Measurements from ENCODE around the gene AIRE. TPM values are rescaled to one million over a fixed set of nuclear protein-coding genes. Genes with fewer than 3 reads are reported as not detected.

Gene AIRE
- total RNA-seq, 1 donor from 2014 or later = not detected

DNA sequence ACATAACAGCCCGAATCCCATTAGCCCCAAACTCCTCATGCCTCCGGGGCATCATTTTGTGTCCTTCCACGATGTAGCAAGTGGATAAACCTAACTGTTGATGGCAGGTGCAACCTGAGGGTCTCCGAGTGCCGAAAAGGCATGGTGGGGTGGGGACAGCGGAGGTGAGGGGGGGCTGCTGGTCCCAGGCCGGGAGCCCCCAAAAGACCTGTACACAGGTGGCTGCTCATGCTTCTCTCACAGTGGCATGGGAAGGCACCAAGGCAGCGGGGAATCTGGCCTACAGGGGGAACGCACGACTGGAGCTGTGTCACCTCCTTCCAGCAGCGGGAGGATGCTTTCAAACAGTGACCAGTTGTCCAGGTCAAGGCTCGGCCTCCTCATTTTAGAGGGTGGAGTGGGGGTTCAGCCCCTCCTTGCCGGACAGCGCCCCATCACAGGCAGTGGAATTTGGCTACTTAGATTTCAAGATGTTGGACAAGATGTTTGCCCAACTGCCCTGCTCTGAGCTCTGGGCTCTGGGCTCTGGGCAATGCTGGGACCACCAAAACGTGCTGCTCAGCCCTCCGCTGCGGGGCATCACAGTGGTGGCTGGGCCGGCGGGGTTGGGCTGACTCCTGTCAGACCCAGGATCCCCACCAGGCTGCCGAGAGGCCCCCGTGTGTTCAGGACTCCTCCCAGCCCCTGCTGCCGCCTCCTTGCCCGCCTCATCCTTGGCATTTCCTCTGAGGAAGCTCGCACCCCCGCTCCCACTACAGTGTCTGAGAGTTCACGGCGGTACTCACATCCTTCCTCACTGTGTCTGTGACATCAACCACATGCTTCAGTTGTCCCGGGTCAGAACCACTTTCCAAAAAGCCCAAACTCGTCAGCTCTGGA lies 31.6 kb upstream of the AIRE start:
- Histone ChIP-seq H3K9ac (no peak overlapping the region), H3K9me3 (ENCODE audit: low read depth) (no peaks in the 10 kb centered on the region), H3K79me2 (ENCODE audit: low read depth) (no peaks in the 10 kb centered on the region), H2AFZ (replicated peaks) (no peak overlapping the region), H3K4me3 (no peak overlapping the region), H3K27me3 (no peaks in the 10 kb centered on the region), H3K4me2 (no peak overlapping the region), H3F3A (ENCODE audit: low read depth) (no peaks in the 10 kb centered on the region), H3K27ac (no peak overlapping the region), H4K20me1 (ENCODE audit: low read depth) (no peaks in the 10 kb centered on the region), H3K36me3 (no peaks in the 10 kb centered on the region), H3K4me1 (no peaks in the 10 kb centered on the region)
- no peak for TF ChIP-seq EZH2 (IDR thresholded peaks at IDR 0.05)
- no peak for TF ChIP-seq EZH2phosphoT487 (IDR thresholded peaks at IDR 0.05)
- TF ChIP-seq, protein P1, sequence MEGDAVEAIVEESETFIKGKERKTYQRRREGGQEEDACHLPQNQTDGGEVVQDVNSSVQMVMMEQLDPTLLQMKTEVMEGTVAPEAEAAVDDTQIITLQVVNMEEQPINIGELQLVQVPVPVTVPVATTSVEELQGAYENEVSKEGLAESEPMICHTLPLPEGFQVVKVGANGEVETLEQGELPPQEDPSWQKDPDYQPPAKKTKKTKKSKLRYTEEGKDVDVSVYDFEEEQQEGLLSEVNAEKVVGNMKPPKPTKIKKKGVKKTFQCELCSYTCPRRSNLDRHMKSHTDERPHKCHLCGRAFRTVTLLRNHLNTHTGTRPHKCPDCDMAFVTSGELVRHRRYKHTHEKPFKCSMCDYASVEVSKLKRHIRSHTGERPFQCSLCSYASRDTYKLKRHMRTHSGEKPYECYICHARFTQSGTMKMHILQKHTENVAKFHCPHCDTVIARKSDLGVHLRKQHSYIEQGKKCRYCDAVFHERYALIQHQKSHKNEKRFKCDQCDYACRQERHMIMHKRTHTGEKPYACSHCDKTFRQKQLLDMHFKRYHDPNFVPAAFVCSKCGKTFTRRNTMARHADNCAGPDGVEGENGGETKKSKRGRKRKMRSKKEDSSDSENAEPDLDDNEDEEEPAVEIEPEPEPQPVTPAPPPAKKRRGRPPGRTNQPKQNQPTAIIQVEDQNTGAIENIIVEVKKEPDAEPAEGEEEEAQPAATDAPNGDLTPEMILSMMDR (IDR thresholded peaks at IDR 0.05) = no peak
- no peaks in the 10 kb centered on the region for H3K9me3 Mint-ChIP-seq
- no peaks in the 10 kb centered on the region for H3K36me3 Mint-ChIP-seq
- H3K4me1 Mint-ChIP-seq = no peaks in the 10 kb centered on the region
- no peak overlapping the region for H3K27ac Mint-ChIP-seq
- peaks cover 11% of the 10 kb centered on the region for H3K27me3 Mint-ChIP-seq (ENCODE audit: insufficient read depth, low read depth)
- H3K4me3 Mint-ChIP-seq = no peak overlapping the region
- DNase-seq (ENCODE audit: low spot score) = peak; percentile 2

DNA sequence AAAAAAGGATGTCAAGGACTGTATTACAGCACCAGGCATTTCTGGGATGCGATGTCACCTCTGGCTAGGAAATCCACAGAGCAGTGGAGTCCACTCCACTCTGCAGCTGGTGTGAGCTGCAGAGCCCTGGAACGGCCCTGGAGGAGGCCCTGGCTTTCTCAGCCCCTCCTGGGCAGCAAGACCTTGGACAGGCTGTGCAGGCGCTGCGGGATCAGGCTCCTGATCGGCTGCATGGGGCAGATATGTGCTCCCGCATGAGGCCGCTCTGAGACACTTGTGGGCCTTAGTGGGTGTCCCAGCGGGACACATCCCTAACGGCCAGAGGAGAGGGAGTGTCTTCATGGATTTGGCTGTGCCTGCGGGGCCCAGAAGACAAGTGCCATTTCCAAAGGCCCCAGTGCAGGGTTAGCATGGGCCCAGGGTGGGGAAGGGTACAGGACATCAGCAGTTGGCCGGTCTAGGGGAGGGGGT lies 30.1 kb upstream of the AIRE start:
- Mint-ChIP-seq H3K27me3 (ENCODE audit: insufficient read depth, low read depth) (peaks cover 11% of the 10 kb centered on the region), H3K4me1 (no peaks in the 10 kb centered on the region), H3K36me3 (no peaks in the 10 kb centered on the region), H3K4me3 (no peak overlapping the region), H3K9me3 (peaks cover 7% of the 10 kb centered on the region), H3K27ac (no peak overlapping the region)
- Histone ChIP-seq H3K9ac (no peak overlapping the region), H3K79me2 (ENCODE audit: low read depth) (no peaks in the 10 kb centered on the region), H3K9me3 (ENCODE audit: low read depth) (no peaks in the 10 kb centered on the region), H3K27me3 (no peaks in the 10 kb centered on the region), H4K20me1 (ENCODE audit: low read depth) (no peaks in the 10 kb centered on the region), H3K4me3 (no peak overlapping the region), H3K36me3 (no peaks in the 10 kb centered on the region), H2AFZ (replicated peaks) (no peak overlapping the region), H3F3A (ENCODE audit: low read depth) (no peaks in the 10 kb centered on the region), H3K27ac (no peak overlapping the region), H3K4me2 (no peak overlapping the region), H3K4me1 (no peaks in the 10 kb centered on the region)
- TF ChIP-seq, protein P1 (IDR thresholded peaks at IDR 0.05) = no peak
- TF ChIP-seq EZH2 (IDR thresholded peaks at IDR 0.05) (no peak), EZH2phosphoT487 (IDR thresholded peaks at IDR 0.05) (no peak)
- DNase-seq (ENCODE audit: low spot score) = peak; percentile 1

DNA sequence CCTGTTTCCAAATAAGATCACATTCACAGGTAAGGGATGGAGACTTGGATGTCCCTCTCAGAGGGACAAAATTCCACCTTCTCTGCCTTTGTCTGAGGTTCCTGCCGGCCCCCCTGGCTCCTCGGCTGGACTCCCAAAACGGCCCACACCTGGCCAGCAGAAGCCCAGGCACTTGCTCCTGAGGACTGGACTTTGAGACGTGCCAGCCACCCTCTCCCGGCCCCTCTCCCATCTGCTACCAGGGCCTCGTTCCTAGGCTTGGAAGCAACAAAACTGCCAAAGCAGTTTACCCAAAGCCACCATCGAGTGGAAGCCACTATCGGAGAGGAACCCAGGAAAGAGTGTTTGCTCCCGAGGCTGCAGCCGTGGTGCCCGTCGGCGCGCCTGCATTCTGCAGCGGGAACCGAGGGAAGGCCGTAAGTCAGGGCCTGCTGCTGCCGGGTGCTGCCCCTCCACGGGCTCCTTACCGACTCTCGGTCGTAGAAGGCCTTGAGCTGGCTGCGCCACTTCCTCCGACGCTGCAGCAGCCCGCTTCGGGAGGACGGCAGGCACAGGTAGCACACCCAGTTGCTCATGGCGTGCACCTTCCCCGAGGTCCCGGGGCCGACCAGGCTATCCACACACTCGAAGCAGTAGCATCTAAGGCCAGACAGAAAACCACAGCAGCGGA lies 27.5 kb upstream of the AIRE start:
- H3K4me2 ChIP-seq = no peak overlapping the region
- H3K79me2 ChIP-seq (ENCODE audit: low read depth) = no peaks in the 10 kb centered on the region
- H3K4me3 Mint-ChIP-seq = no peak overlapping the region
- H3K27me3 Mint-ChIP-seq (ENCODE audit: insufficient read depth, low read depth) = peaks cover 15% of the 10 kb centered on the region
- TF ChIP-seq, protein P1 (IDR thresholded peaks at IDR 0.05) = no peak
- no peaks in the 10 kb centered on the region for H4K20me1 ChIP-seq (ENCODE audit: low read depth)
- no peaks in the 10 kb centered on the region for H3K9me3 ChIP-seq (ENCODE audit: low read depth)
- DNase-seq (ENCODE audit: low spot score) = no peak
- no peak overlapping the region for H2AFZ ChIP-seq (replicated peaks)
- peaks cover 10% of the 10 kb centered on the region for H3K9me3 Mint-ChIP-seq
- no peak overlapping the region for H3K9ac ChIP-seq
- H3K27ac ChIP-seq = no peak overlapping the region
- no peak overlapping the region for H3K4me3 ChIP-seq
- H3F3A ChIP-seq (ENCODE audit: low read depth) = peaks cover under 1% of the 10 kb centered on the region
- no peaks in the 10 kb centered on the region for H3K27me3 ChIP-seq
- no peak overlapping the region for H3K27ac Mint-ChIP-seq
- H3K4me1 Mint-ChIP-seq = no peaks in the 10 kb centered on the region
- H3K36me3 Mint-ChIP-seq = no peaks in the 10 kb centered on the region
- H3K36me3 ChIP-seq = no peaks in the 10 kb centered on the region
- peaks cover 3% of the 10 kb centered on the region for H3K4me1 ChIP-seq
